H9 (cell line): ENCODE results near the gene PPP1R1B. TPM values are rescaled to one million over a fixed set of nuclear protein-coding genes. Genes with fewer than 3 reads are reported as not detected.

ENCODE experiments used
- DNase-seq: peaks from one replicate; pipeline ENCODE4 v3.0.0-alpha.2; 2017
- H2AFZ ChIP-seq: one replicate; pipeline ENCODE4 v1.6.1; 2013; ENCODE audit warnings: mild to moderate bottlenecking, low read length, control low read depth, moderate library complexity
- H2AK5ac ChIP-seq: 2 replicates; pipeline ENCODE4 v1.6.1; 2013; ENCODE audit warnings: low read length, control low read depth, mixed read lengths; ENCODE audit not compliant: insufficient read length
- H2BK120ac ChIP-seq: one replicate; pipeline ENCODE4 v1.6.1; 2013; ENCODE audit warnings: low read depth, mild to moderate bottlenecking, low read length, control low read depth, inconsistent platforms; ENCODE audit not compliant: poor library complexity, severe bottlenecking
- H2BK12ac ChIP-seq: 2 replicates; pipeline ENCODE4 v1.6.1; 2013; ENCODE audit warnings: low read length, control low read depth, mixed read lengths, low read depth; ENCODE audit not compliant: insufficient read length
- H2BK15ac ChIP-seq: 2 replicates; pipeline ENCODE4 v1.6.1; 2013; ENCODE audit warnings: low read depth, low read length, control low read depth
- H2BK20ac ChIP-seq: one replicate; pipeline ENCODE4 v1.6.1; 2013; ENCODE audit warnings: low read depth, mild to moderate bottlenecking, low read length, control low read depth, inconsistent platforms; ENCODE audit not compliant: poor library complexity, severe bottlenecking
- H2BK5ac ChIP-seq: 2 replicates; pipeline ENCODE4 v1.6.1; 2013; ENCODE audit warnings: low read length, control low read depth, mixed read lengths; ENCODE audit not compliant: insufficient read length
- H3K14ac ChIP-seq: 2 replicates; pipeline ENCODE4 v1.6.1; 2013; ENCODE audit warnings: low read length, control low read depth; ENCODE audit not compliant: insufficient read depth
- H3K18ac ChIP-seq: 2 replicates; pipeline ENCODE4 v1.6.1; 2013; ENCODE audit warnings: low read depth, mild to moderate bottlenecking, mixed read lengths, low read length, control low read depth; ENCODE audit not compliant: insufficient read length
- H3K23ac ChIP-seq: 2 replicates; pipeline ENCODE4 v1.6.1; 2013; ENCODE audit warnings: low read length, control low read depth, mixed read lengths, low read depth; ENCODE audit not compliant: insufficient read length
- H3K23me2 ChIP-seq: 2 replicates; pipeline ENCODE4 v1.6.1; 2013; ENCODE audit warnings: low read depth, mild to moderate bottlenecking, mixed read lengths, low read length, control low read depth; ENCODE audit not compliant: insufficient read length, poor library complexity, severe bottlenecking
- H3K27ac ChIP-seq: 2 replicates; pipeline ENCODE4 v1.5.1; 2013; ENCODE audit warnings: low read length, control low read depth, mixed read lengths, low read depth; ENCODE audit not compliant: insufficient read length
- H3K27me3 ChIP-seq: 2 replicates; pipeline ENCODE4 v1.6.1; 2013; ENCODE audit warnings: low read length, control low read depth, inconsistent platforms; ENCODE audit not compliant: insufficient read depth
- H3K4ac ChIP-seq: 2 replicates; pipeline ENCODE4 v1.6.1; 2013; ENCODE audit warnings: low read depth, mild to moderate bottlenecking, control low read depth, inconsistent platforms, low read length, moderate library complexity
- H3K4me1 ChIP-seq: 2 replicates; pipeline ENCODE4 v1.6.1; 2013; ENCODE audit warnings: low read length, control low read depth, inconsistent platforms; ENCODE audit not compliant: insufficient read depth
- H3K4me2 ChIP-seq: 2 replicates; pipeline ENCODE4 v1.6.1; 2013; ENCODE audit warnings: low read length, control low read depth, mixed read lengths; ENCODE audit not compliant: insufficient read length, insufficient read depth
- H3K56ac ChIP-seq: 2 replicates; pipeline ENCODE4 v1.6.1; 2013; ENCODE audit warnings: low read depth, mild to moderate bottlenecking, mixed read lengths, low read length, control low read depth; ENCODE audit not compliant: insufficient read length
- H3K79me1 ChIP-seq: 2 replicates; pipeline ENCODE4 v1.6.1; 2013; ENCODE audit warnings: low read depth, mild to moderate bottlenecking, moderate library complexity, low read length, control low read depth, inconsistent platforms; ENCODE audit not compliant: insufficient read depth, poor library complexity, severe bottlenecking
- H3K79me2 ChIP-seq: 2 replicates; pipeline ENCODE4 v1.6.1; 2013; ENCODE audit warnings: low read length, control low read depth, inconsistent platforms; ENCODE audit not compliant: insufficient read depth
- H3K9ac ChIP-seq: 2 replicates; pipeline ENCODE4 v1.6.1; 2013; ENCODE audit warnings: low read length, control low read depth, mixed read lengths; ENCODE audit not compliant: insufficient read length; ENCODE audit errors: extremely low read depth
- H3K9me3 ChIP-seq: one replicate; pipeline ENCODE4 v1.6.1; 2013; ENCODE audit warnings: low read depth, low read length, inconsistent platforms; ENCODE audit not compliant: control insufficient read depth
- H3T11ph ChIP-seq: one replicate; pipeline ENCODE4 v1.6.1; 2013; ENCODE audit warnings: mild to moderate bottlenecking, low read length, control low read depth, inconsistent platforms
- H4K20me1 ChIP-seq: one replicate; pipeline ENCODE4 v1.6.1; 2013; ENCODE audit not compliant: control insufficient read depth, insufficient read length, insufficient read depth
- H4K5ac ChIP-seq: 2 replicates; pipeline ENCODE4 v1.6.1; 2013; ENCODE audit warnings: low read depth, mild to moderate bottlenecking, mixed read lengths, low read length, control low read depth; ENCODE audit not compliant: insufficient read length
- H4K8ac ChIP-seq: replicated peaks from 2 replicates; pipeline ENCODE4 v1.6.1; 2013; ENCODE audit warnings: low read length, control low read depth, mixed read lengths, low read depth; ENCODE audit not compliant: insufficient read length
- H4K91ac ChIP-seq: 2 replicates; pipeline ENCODE4 v1.6.1; 2013; ENCODE audit warnings: low read depth, mild to moderate bottlenecking, moderate library complexity, mixed read lengths, low read length, control low read depth; ENCODE audit not compliant: insufficient read length
- H3K27ac Mint-ChIP-seq, 3 experiments: 2 replicates in 2 of 3; 3 replicates in 1 of 3; pipeline ENCODE4 v1.8.0; 2020 to 2021; ENCODE audit warnings: mixed read lengths in 3 of 3, mild to moderate bottlenecking in 1 of 3, moderate library complexity in 1 of 3
- H3K27me3 Mint-ChIP-seq: 2 replicates; pipeline ENCODE4 v1.8.0; 2021; ENCODE audit warnings: low read depth, mild to moderate bottlenecking, moderate library complexity, mixed read lengths
- H3K36me3 Mint-ChIP-seq, 3 experiments: 2 replicates in 2 of 3; 3 replicates in 1 of 3; pipeline ENCODE4 v1.8.0; 2020 to 2021; ENCODE audit warnings: low read depth in 3 of 3, mixed read lengths in 3 of 3; ENCODE audit not compliant: insufficient read depth in 1 of 3
- H3K4me1 Mint-ChIP-seq, 2 experiments: 2 replicates each; pipeline ENCODE4 v1.8.0; 2020; ENCODE audit warnings: mixed read lengths in 2 of 2
- H3K4me3 Mint-ChIP-seq, 2 experiments: 2 replicates in 1 of 2; 3 replicates in 1 of 2; pipeline ENCODE4 v1.8.0; 2020 to 2021; ENCODE audit warnings: mild to moderate bottlenecking in 2 of 2, mixed read lengths in 2 of 2, moderate library complexity in 1 of 2
- H3K9me3 Mint-ChIP-seq, 2 experiments: 2 replicates in 1 of 2; 3 replicates in 1 of 2; pipeline ENCODE4 v1.8.0; 2020; ENCODE audit warnings: mild to moderate bottlenecking in 2 of 2, mixed read lengths in 2 of 2, moderate library complexity in 1 of 2
- CTCF ChIP-seq: fragments of 200-600 bp; sonication (generic); conservative IDR thresholded peaks from 3 replicates; pipeline ENCODE4 v1.8.0; 2021; ENCODE audit warnings: antibody characterized with exemption, mild to moderate bottlenecking
- WGBS: extraction: QIAGEN DNeasy Blood & Tissue Kit; methylation state at CpG from one replicate; pipeline ENCODE4 v1.1.7; 2013; ENCODE audit warnings: missing lambda C conversion rate, low lambda C conversion rate, mixed read lengths; ENCODE audit not compliant: insufficient read length; ENCODE audit errors: extremely low coverage; 5-methylcytosine and 5-hydroxymethylcytosine counted together
- total RNA-seq: library from RNA; stranded (reverse); gene quantifications from 2 replicates; pipeline ENCODE4 v1.2.1, GENCODE V29; 2021

The PPP1R1B gene
- total RNA-seq, 1 experiment from 2014 or later = 15.5 TPM

- peak overlapping the region in 1 of 2 experiments; percentile 65; a peak in 2 of 5 replicates for H3K4me3 Mint-ChIP-seq
Observed at GRCh38 chr17:39598047-39598481, 28.7 kb upstream of the PPP1R1B start.

More at GRCh38 chr17:39598047-39598481, 28.7 kb upstream of the PPP1R1B start:
- H3K27ac Mint-ChIP-seq = no peak overlapping the region
- H3K18ac ChIP-seq = no peak overlapping the region
- TF ChIP-seq CTCF = no peak
- no peak overlapping the region for H2AFZ ChIP-seq
- H2BK12ac ChIP-seq = no peak overlapping the region
- peaks cover 4% of the 10 kb centered on the region in 2 experiments; a peak in 2 of 5 replicates for H3K9me3 Mint-ChIP-seq
- no peak overlapping the region for H4K91ac ChIP-seq
- H3K14ac ChIP-seq = no peak overlapping the region
- H3K9ac ChIP-seq = no peak overlapping the region
- no peak overlapping the region for H2AK5ac ChIP-seq
- no peaks in the 10 kb centered on the region for H4K20me1 ChIP-seq
- no peaks in the 10 kb centered on the region for H3K23me2 ChIP-seq
- H3K27ac ChIP-seq = no peak overlapping the region
- no peak overlapping the region for H3K4ac ChIP-seq
- no peaks in the 10 kb centered on the region for H3K79me2 ChIP-seq
- no peaks in the 10 kb centered on the region for H3K36me3 Mint-ChIP-seq
- H3K23ac ChIP-seq = no peak overlapping the region
- no peak overlapping the region for H3K4me2 ChIP-seq
- H3T11ph ChIP-seq = no peak overlapping the region
- H3K27me3 ChIP-seq = peaks cover 92% of the 10 kb centered on the region
- no peak overlapping the region for H2BK20ac ChIP-seq
- H2BK5ac ChIP-seq = no peak overlapping the region
- peaks cover 100% of the 10 kb centered on the region for H3K27me3 Mint-ChIP-seq
- no peak overlapping the region for H2BK15ac ChIP-seq
- no peaks in the 10 kb centered on the region for H3K79me1 ChIP-seq
- no peak overlapping the region for H3K56ac ChIP-seq
- H3K4me1 Mint-ChIP-seq = peaks cover 22 to 67% of the 10 kb centered on the region in 2 experiments
- H2BK120ac ChIP-seq = no peak overlapping the region
- H4K5ac ChIP-seq = no peak overlapping the region
- WGBS = no CpG with 5 or more reads among the region's 13 CpGs
- 0 out of 2 replicates have a peak, but pooled peaks cover 4% of the 10 kb centered on the region for H3K4me1 ChIP-seq
- H4K8ac ChIP-seq = no peak overlapping the region
- H3K9me3 ChIP-seq = no peaks in the 10 kb centered on the region
- no peak for DNase-seq
